GM23248 (cell line): Measurements from ENCODE around the gene CORO7.

Experiments
- EZH2 ChIP-seq: fragments of 200-600 bp; sonication (generic); IDR thresholded peaks from 2 replicates; pipeline ENCODE4 v1.6.1; 2018; ENCODE audit warnings: antibody characterized with exemption, mild to moderate bottlenecking; ENCODE audit not compliant: insufficient read depth, poor library complexity, severe bottlenecking
- EZH2phosphoT487 ChIP-seq: fragments of 200-600 bp; sonication (generic); IDR thresholded peaks from 2 replicates; pipeline ENCODE4 v1.6.1; 2018; ENCODE audit warnings: antibody characterized with exemption, moderate library complexity, mild to moderate bottlenecking, low read depth; ENCODE audit not compliant: insufficient read depth

DNA sequence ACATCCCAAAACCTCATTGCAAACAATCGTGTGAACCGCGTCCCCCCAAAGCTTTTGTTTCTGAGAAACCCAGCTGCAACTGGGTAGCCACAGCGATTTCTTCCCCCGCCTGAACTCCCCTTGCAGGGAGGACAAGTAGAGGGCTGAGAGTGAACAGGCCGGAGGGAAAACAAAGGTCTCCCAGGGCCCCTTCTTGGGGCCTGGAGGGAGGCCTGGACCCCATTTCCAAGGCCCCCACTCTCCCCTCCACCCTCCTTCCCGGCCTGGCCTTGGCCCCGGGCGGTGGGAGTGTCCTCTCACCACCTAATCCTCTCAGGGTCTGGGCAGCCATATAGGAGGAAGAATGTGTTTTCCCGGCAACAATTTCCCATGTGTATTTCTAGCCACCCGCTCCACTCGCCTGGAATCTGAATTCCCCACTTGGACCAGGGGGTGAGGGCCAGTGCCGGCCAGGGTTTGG, 97.9 kb downstream of the CORO7 start:
- TF ChIP-seq EZH2 (no peak), EZH2phosphoT487 (no peak)
